GM12878 (cell line): ENCODE data around the gene ADORA2B.

Experiments used
- CEBPB ChIP-seq, 2 experiments: fragments of 150-350 bp in 1 of 2; IDR thresholded peaks; 2 replicates each; pipeline ENCODE4 v1.6.1; 2012 to 2014; ENCODE audit warnings: low read depth in 2 of 2, low read length in 2 of 2, borderline replicate concordance in 1 of 2, inconsistent platforms in 1 of 2
- CREB1 ChIP-seq: IDR thresholded peaks from 2 replicates; pipeline ENCODE4 v1.6.1; 2012; ENCODE audit warnings: low read depth, mild to moderate bottlenecking, inconsistent platforms
- KDM1A ChIP-seq: fragments of 200-600 bp; sonication (generic); IDR thresholded peaks from 2 replicates; pipeline ENCODE4 v1.6.1; 2016; ENCODE audit warnings: borderline replicate concordance
- NFIC ChIP-seq: IDR thresholded peaks from 2 replicates; pipeline ENCODE4 v1.6.1; 2012; ENCODE audit warnings: low read depth, mild to moderate bottlenecking, inconsistent platforms, low read length, moderate library complexity
- NR2C2 ChIP-seq: IDR thresholded peaks from 2 replicates; pipeline ENCODE4 v1.6.1; 2011; ENCODE audit warnings: borderline replicate concordance, low read depth; ENCODE audit not compliant: control insufficient read depth, insufficient read length
- POLR2A ChIP-seq: IDR thresholded peaks from 2 replicates; pipeline ENCODE4 v1.6.1; 2011; ENCODE audit warnings: low read depth, mild to moderate bottlenecking, low read length
- POLR2AphosphoS5 ChIP-seq: IDR thresholded peaks from 2 replicates; pipeline ENCODE4 v1.6.1; 2011; ENCODE audit warnings: mild to moderate bottlenecking, low read length, inconsistent platforms
- RB1 ChIP-seq: fragments of 450-650 bp; formaldehyde crosslinking; IDR thresholded peaks from 2 replicates; pipeline ENCODE4 v1.6.1; 2017; ENCODE audit warnings: mild to moderate bottlenecking, borderline replicate concordance
- SMAD1 ChIP-seq: fragments of 450-650 bp; IDR thresholded peaks from 2 replicates; pipeline ENCODE4 v1.6.1; 2018; ENCODE audit warnings: mild to moderate bottlenecking, low read depth; ENCODE audit not compliant: partially characterized antibody
- SMC3 ChIP-seq: IDR thresholded peaks from 2 replicates; pipeline ENCODE4 v1.6.1; 2011; ENCODE audit warnings: low read length, improper control_type of control experiment, borderline replicate concordance
- TCF7 ChIP-seq: IDR thresholded peaks from 2 replicates; pipeline ENCODE4 v1.6.1; 2014; ENCODE audit warnings: antibody characterized with exemption, borderline replicate concordance
- TF ChIP-seq, protein P1 (sequence below): IDR thresholded peaks from 2 replicates; pipeline ENCODE4 v1.6.1; 2011; ENCODE audit warnings: low read depth, mild to moderate bottlenecking, low read length, moderate library complexity, borderline replicate concordance; ENCODE audit errors: extremely low read depth

DNA sequence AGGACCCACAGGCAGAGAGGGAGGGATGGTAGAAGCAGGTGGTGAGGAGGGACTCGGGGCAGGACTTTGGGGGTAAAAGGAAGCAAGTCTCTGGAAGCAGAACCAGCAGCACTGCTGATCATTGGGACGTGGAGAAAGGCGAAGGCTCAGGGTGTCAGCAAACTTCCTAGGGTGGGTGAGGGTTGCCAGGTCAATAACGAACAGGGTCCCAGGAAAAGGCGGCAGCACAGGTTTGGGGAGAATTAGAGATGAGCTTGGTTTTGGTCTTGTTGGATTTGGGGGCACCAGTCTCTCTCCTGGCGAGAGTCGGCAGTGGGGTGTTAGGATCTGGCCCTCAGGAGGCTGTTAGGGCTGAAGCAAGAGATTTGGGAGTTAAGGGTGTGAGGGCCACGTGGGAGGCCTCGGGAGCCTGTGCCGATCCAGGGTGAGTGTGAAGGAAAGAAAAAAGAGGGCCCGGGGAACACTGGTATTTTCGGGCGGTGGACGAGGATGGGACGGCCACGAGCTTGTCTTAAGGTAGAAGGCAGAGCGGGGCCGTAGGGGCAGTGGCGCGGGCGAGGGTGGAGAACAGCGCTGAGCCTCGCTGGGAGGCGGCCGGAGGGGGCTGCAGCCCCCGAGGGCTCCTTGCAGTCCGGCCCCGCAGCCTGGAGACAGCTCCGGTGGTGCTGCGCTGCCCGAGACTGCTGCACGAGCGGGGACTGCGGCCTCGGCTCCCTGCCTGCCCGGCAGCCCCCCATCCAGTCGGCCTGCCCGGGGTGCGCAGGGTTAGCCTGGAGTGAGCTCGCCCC is 765 bp upstream of the ADORA2B start:
- TF ChIP-seq NFIC, result no peak
- no peak for TF ChIP-seq SMC3
- no peak for TF ChIP-seq KDM1A
- TF ChIP-seq CEBPB (IDR thresholded peaks at IDR 0.05; ENCODE audit: borderline replicate concordance in 1 of 2, low read depth in 2 of 2, low read length in 2 of 2), result no peak
- TF ChIP-seq POLR2A, result no peak
- no peak for TF ChIP-seq POLR2AphosphoS5
- TF ChIP-seq SMAD1, result no peak
- TF ChIP-seq NR2C2, result no peak
- no peak for TF ChIP-seq TCF7
- TF ChIP-seq CREB1, result no peak
- TF ChIP-seq, protein P1, sequence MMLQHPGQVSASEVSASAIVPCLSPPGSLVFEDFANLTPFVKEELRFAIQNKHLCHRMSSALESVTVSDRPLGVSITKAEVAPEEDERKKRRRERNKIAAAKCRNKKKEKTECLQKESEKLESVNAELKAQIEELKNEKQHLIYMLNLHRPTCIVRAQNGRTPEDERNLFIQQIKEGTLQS, result no peak
- TF ChIP-seq RB1, result no peak
